Measurements from ENCODE around the gene RUNX3. TPM values are rescaled to one million over a fixed set of nuclear protein-coding genes. Genes with fewer than 3 reads are reported as not detected.

The RUNX3 gene
- total RNA-seq, 1 experiment from 2014 or later: 0.33 TPM

GRCh38 chr1:24903560-24903954 lies 26.5 kb downstream of the RUNX3 start:
- H3K56ac ChIP-seq (ENCODE audit: insufficient read length, low read depth, low read length): no peak overlapping the region
- no peak overlapping the region for H3T11ph ChIP-seq (ENCODE audit: low read length)
- H2BK5ac ChIP-seq (ENCODE audit: insufficient read length, low read length): no peak overlapping the region
- no peak overlapping the region for H2AK5ac ChIP-seq (ENCODE audit: insufficient read length, low read length)
- H3K27ac Mint-ChIP-seq: no peak overlapping the region
- no peak overlapping the region for H3K4ac ChIP-seq (ENCODE audit: low read depth, low read length)
- WGBS (ENCODE audit: extremely low coverage, insufficient read length, low lambda C conversion rate): no CpG with 5 or more reads among the region's 6 CpGs
- DNase-seq: no peak
- no peaks in the 10 kb centered on the region for H3K9me3 ChIP-seq (ENCODE audit: control insufficient read depth, low read depth, low read length)
- H2BK15ac ChIP-seq (ENCODE audit: low read depth, low read length): no peak overlapping the region
- H3K9me3 Mint-ChIP-seq: peaks cover 0 to 5% of the 10 kb centered on the region in 2 experiments; a peak in 1 of 5 replicates
- no peak overlapping the region for H2AFZ ChIP-seq (ENCODE audit: low read length)
- H4K8ac ChIP-seq (replicated peaks; ENCODE audit: insufficient read length, low read depth, low read length): no peak overlapping the region
- H4K20me1 ChIP-seq (ENCODE audit: control insufficient read depth, insufficient read depth, insufficient read length): peaks cover 3% of the 10 kb centered on the region
- H3K4me3 Mint-ChIP-seq: no peak overlapping the region
- H3K27me3 Mint-ChIP-seq (ENCODE audit: low read depth): peaks cover 3% of the 10 kb centered on the region
- no peak overlapping the region for H3K9ac ChIP-seq (ENCODE audit: extremely low read depth, insufficient read length, low read length)
- TF ChIP-seq CTCF (conservative IDR thresholded peaks at IDR 0.05): no peak
- no peaks in the 10 kb centered on the region for H3K79me2 ChIP-seq (ENCODE audit: insufficient read depth, low read length)
- H3K27ac ChIP-seq (ENCODE audit: insufficient read length, low read depth, low read length): no peak overlapping the region
- H2BK120ac ChIP-seq (ENCODE audit: low read depth, low read length, poor library complexity, severe bottlenecking): no peak overlapping the region
- no peak overlapping the region for H3K18ac ChIP-seq (ENCODE audit: insufficient read length, low read depth, low read length)
- peaks cover 0 to 5% (median 0%) of the 10 kb centered on the region in 3 experiments; a peak in 3 of 7 replicates for H3K36me3 Mint-ChIP-seq (ENCODE audit: insufficient read depth in 1 of 3, low read depth in 3 of 3)
- H3K4me1 ChIP-seq (ENCODE audit: insufficient read depth, low read length): no peaks in the 10 kb centered on the region
- H4K91ac ChIP-seq (ENCODE audit: insufficient read length, low read depth, low read length): no peak overlapping the region
- no peak overlapping the region for H3K14ac ChIP-seq (ENCODE audit: insufficient read depth, low read length)
- no peaks in the 10 kb centered on the region for H3K79me1 ChIP-seq (ENCODE audit: insufficient read depth, low read depth, low read length, poor library complexity, severe bottlenecking)
- no peak overlapping the region for H3K23ac ChIP-seq (ENCODE audit: insufficient read length, low read depth, low read length)
- no peaks in the 10 kb centered on the region for H3K27me3 ChIP-seq (ENCODE audit: insufficient read depth, low read length)
- H4K5ac ChIP-seq (ENCODE audit: insufficient read length, low read depth, low read length): no peak overlapping the region
- H2BK12ac ChIP-seq (ENCODE audit: insufficient read length, low read depth, low read length): no peak overlapping the region
- no peak overlapping the region for H2BK20ac ChIP-seq (ENCODE audit: low read depth, low read length, poor library complexity, severe bottlenecking)
- peaks cover 0 to 18% of the 10 kb centered on the region in 2 experiments; a peak in 3 of 4 replicates for H3K4me1 Mint-ChIP-seq
- no peaks in the 10 kb centered on the region for H3K23me2 ChIP-seq (ENCODE audit: insufficient read length, low read depth, low read length, poor library complexity, severe bottlenecking)
- H3K4me2 ChIP-seq (ENCODE audit: insufficient read depth, insufficient read length, low read length): no peak overlapping the region

All from H9 (cell line).